Measurements from ENCODE around the gene MUC15. TPM values are rescaled to one million over a fixed set of nuclear protein-coding genes. Genes with fewer than 3 reads are reported as not detected.

Gene MUC15
- total RNA-seq, 1 donor from 2014 or later = not detected

Other genes with a start within 250 kb of the MUC15 start
- gene ANO3, start 240.1 kb downstream of the MUC15 start, total RNA-seq = 6.7 TPM
- under 0.01 TPM for gene SLC5A12, start 149.8 kb upstream of the MUC15 start, total RNA-seq

Data from occipital lobe (tissue), 1 donor.